HL-60 (cell line): ENCODE measurements around the gene SUMF1.

ENCODE experiments used
- GABPA ChIP-seq: IDR thresholded peaks from 2 replicates; pipeline ENCODE4 v1.6.1; 2012; ENCODE audit warnings: low read depth
- REST ChIP-seq: IDR thresholded peaks from 2 replicates; pipeline ENCODE4 v1.6.1; 2012; ENCODE audit warnings: low read depth; ENCODE audit not compliant: insufficient replicate concordance
- SPI1 ChIP-seq: IDR thresholded peaks from 2 replicates; pipeline ENCODE4 v1.6.1; 2012; ENCODE audit warnings: low read depth, mild to moderate bottlenecking, borderline replicate concordance
- TF ChIP-seq, protein P1 (sequence below): IDR thresholded peaks from one replicate; pipeline ENCODE4 v1.5.1; 2011; ENCODE audit warnings: low read length, control low read depth, inconsistent platforms; ENCODE audit not compliant: insufficient read depth

- TF ChIP-seq GABPA (no peak), REST (no peak), SPI1 (no peak)
- TF ChIP-seq, protein P1, sequence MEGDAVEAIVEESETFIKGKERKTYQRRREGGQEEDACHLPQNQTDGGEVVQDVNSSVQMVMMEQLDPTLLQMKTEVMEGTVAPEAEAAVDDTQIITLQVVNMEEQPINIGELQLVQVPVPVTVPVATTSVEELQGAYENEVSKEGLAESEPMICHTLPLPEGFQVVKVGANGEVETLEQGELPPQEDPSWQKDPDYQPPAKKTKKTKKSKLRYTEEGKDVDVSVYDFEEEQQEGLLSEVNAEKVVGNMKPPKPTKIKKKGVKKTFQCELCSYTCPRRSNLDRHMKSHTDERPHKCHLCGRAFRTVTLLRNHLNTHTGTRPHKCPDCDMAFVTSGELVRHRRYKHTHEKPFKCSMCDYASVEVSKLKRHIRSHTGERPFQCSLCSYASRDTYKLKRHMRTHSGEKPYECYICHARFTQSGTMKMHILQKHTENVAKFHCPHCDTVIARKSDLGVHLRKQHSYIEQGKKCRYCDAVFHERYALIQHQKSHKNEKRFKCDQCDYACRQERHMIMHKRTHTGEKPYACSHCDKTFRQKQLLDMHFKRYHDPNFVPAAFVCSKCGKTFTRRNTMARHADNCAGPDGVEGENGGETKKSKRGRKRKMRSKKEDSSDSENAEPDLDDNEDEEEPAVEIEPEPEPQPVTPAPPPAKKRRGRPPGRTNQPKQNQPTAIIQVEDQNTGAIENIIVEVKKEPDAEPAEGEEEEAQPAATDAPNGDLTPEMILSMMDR, result no peak
Measured at GRCh38 chr3:4336850-4337546, 130.1 kb downstream of the SUMF1 start.
